HUDEP-2 (cell line): Measurements from ENCODE around the gene ZMIZ1.

ENCODE experiments used
- DNase-seq, 76 experiments: peaks; one replicate each; lab custom pipeline; 2025; ENCODE audit not compliant: unreplicated experiment in 76 of 76; lab: John Stamatoyannopoulos, UW

The ZMIZ1 gene

GRCh38 chr10:79196470-79197461 lies 128.0 kb downstream of the ZMIZ1 start:
- peak in 63 of 76 experiments; percentile 3 to 75 (median 45) for DNase-seq

GRCh38 chr10:79197558-79197957 lies 128.8 kb downstream of the ZMIZ1 start:
- no peak for DNase-seq

- DNase-seq, result no peak
These were observed 131.6 kb downstream of the ZMIZ1 start for GRCh38 chr10:79200346-79200745.

DNA sequence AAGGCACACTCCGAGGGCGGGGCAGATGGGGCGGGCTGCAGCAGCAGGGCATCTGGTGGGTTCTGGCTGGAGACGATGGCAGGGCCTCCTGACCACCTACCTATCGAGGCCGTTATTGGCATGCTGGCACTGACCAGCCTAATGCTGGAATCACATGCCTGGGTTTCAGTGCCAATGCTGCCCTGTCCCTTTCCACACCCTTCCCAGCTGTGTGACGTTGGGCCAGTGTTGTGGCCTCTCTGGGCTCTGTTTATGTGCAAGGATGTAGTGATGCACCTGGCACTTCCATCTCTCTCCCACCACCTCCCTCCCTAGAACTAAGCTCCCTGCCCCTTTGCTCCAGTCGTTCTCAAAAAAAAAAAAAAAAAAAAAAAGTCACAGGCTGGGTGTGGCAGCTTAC lies 132.9 kb downstream of the ZMIZ1 start:
- DNase-seq, result no peak

DNA sequence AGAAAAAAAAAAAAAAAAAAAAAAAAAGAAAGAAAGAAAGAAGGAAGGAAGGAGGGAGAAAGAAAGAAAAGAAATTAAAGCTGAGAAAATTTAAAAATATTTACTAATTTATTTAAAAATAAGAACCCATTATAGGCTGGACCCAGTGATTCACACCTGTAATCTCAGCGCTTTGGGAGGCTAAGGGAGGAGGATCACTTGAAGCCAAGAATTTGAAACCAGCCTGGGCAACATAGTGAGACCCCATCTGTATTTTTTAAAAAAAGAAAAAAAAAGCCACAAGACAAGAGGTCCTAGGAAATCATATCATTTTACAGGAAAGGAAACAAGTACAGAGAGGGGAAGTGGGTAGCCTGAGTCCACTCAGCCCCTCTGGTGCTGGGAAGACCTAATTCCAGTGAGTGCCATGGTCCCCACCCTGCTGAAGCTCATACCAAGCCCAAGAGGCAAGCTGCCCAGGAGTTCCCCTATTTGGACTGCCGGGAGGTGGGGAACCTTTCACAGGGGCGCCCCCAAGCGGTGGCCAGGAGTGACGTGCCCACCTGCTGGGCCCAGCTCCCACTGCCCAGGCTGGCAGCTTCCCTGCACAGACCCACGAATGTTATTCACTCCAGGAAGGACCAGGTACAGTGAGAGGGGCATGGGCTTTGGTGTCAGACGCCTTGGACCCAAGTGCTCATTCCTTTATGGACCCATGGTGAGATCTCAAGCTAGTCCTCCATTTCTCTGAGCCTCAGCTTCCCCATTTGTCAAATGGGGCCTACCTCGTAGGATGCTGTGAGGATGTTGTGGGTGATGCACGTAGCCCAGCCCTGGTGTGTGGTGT lies 133.6 kb downstream of the ZMIZ1 start:
- DNase-seq, result peak in 46 of 76 experiments; percentile 3 to 65 (median 22)

DNA sequence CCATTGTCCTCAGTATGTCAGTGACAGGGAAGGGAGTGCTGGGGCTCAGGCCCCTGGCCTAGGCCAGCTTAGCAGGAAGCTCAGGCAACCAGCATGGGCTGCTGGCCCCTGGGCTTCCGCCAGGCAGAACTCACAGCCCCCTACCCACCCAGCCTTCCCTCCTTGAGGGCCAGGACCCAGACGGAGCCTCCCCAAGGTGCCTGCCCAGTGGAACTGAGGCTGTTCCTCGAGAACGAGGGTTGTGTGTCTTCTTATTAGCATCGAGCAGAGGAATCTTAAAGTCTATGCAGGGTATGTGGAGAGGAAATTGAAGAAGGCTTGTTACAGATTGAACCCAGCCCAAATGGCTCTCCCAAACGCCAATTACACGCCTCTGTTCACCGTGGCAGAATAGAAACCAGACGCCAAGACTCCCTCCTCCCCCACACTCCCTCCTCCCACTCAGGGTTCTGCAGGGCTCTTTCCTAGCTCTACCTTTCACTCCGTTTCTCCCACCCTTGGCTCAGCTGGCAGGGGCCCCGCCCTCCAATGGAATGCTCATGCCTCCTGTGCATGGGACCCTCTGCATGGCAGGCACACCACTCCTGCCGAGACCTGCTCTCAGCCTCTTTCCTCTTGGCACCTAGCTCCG lies 134.4 kb downstream of the ZMIZ1 start:
- DNase-seq, result no peak

GRCh38 chr10:79203833-79204232 lies 135.1 kb downstream of the ZMIZ1 start:
- no peak for DNase-seq

GRCh38 chr10:79206300-79207095 lies 137.7 kb downstream of the ZMIZ1 start:
- DNase-seq, result no peak

DNA sequence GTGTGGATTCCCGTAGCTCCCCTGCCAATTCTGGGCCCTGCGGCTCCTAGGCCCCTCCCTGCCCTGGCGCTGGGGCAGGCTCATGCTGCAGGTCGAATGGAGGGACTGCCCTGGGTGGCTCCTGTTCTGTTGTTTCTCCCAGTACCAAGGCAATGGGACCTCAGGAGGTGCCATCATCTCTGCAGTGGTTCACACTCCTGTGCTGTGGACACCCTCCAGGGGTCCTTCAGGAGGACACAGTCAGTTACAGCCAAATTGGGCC lies 138.3 kb downstream of the ZMIZ1 start:
- no peak for DNase-seq

- DNase-seq, result no peak
These were observed 139.0 kb downstream of the ZMIZ1 start for GRCh38 chr10:79207726-79208125.

DNA sequence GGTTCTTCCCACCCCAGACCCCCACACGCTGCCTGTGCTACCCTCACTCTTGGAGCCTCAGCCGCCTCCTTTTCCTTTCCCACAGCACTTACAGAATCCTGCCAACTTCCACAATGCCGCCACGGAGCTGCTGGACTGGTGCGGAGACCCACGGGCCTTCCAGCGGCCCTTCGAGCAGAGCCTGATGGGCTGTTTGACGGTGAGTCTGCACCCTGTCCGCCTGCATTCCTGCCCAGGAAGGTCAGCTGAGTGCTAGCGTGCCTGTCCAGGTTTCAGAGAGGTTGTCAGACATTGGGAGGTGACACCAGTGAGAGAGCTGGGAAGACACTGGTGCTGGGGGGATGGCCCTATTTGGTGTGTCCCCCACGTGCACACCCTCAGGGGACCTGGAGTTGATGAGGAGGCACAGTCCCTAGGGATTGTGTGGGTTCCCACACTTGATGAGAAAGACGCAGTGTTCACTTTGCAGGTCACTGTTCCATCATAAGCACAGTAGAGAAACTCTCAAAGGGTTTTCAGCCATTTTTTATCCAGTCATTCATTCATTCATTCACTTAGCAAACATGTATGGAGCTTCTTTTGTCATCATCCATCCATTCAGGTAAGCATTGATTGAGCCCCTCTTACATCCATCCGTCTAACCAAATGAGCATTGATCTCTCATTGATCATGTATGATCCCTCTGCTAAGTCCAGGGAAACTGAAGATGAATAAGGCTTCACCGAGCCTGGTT lies 139.7 kb downstream of the ZMIZ1 start:
- no peak for DNase-seq

DNA sequence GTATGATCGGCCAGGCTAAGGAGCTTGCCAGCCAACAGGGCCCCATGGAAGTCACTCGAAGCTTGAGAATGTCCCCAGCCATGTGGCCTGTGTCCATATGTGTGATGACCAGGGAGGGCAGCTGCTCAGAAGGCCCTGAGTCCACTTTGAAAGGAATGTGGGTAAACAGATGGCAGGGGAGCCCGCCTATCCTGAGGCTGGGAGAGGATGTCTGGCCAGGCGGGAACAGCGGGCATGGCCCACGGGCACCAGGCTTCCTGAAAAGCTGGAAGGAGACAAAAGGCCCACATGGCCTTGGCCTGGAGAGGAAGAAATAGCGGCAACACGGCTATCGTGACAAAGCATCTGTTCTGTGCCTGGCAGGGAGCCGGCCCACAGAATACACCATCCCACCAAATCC lies 140.6 kb downstream of the ZMIZ1 start:
- DNase-seq, result no peak

- no peak for DNase-seq
These were observed 141.1 kb downstream of the ZMIZ1 start for GRCh38 chr10:79209831-79210230.

GRCh38 chr10:79210672-79211071 lies 141.9 kb downstream of the ZMIZ1 start:
- DNase-seq, result no peak

DNA sequence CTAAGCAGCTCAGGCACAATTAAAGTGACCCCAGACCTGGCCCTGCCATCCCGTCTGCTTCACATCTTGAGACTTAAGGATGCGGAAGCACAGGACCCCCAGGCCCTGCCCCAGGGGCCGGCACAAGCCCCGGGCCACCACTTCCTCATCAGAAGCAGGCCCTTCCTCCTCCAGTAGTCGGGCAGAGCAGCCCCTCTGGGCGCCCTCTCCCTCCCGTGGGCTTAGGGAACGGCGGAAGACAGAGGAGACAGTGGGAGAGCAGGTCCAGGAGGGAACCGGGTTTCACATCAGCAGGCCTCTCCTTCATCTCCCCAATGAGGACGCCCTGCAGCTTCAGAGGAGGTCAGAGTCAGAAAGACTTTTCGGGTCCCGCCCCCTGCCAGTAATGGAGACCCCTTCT lies 142.8 kb downstream of the ZMIZ1 start:
- no peak for DNase-seq

DNA sequence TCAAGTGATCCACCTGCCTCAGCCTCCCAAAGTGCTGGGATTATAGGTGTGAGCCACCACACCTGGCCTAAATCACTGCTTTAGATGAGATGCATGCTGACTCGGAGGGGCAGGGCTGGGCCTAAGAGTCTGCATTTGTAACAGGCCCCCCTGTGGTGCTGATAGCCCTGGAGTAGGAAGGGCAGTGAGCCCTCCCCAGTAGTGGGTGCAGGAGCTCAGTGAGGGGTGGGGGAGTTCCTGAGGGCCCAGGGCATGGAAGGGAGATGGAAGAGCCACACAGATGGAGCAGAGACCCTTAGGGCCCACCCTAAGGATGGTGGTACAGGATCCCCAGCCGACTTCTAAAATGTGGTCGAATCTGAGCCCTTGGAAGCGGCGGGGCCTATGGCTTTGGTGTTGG lies 146.8 kb downstream of the ZMIZ1 start:
- DNase-seq, result no peak

- no peak for DNase-seq
These were observed 150.7 kb downstream of the ZMIZ1 start for GRCh38 chr10:79219322-79219957.

DNA sequence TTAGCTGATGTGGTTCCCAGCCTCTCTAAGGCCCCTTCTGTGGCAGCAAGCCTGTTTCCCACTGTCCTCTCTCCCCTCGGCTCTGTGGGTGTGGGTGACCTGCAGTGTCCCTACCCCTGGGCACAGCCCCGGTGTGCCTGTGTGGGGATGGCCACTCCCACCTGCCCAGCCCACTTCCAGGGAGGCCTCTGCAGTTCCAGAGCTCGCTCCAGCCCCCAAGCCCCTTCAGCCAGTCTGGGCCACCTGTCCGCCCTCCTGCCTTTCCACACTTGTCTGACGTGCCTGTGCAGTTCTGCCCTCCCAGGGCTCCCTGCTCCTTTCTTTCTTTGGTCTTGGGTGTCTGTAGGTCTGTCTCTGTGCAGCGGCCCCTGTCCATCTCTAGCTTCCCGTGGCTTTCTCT lies 151.5 kb downstream of the ZMIZ1 start:
- no peak for DNase-seq
